Stimulated activated CD8-positive, alpha-beta memory T cell treated with anti-CD3 and anti-CD28 coated beads, Interleukin-15, amount 100 ng/mL, for 1 hour (primary cell): Measurements from ENCODE around the gene MLLT6.

Experiments used
- DNase-seq: peaks from one replicate; pipeline ENCODE4 v3.0.0-alpha.2; 2020; ENCODE audit warnings: low read depth

MLLT6 gene

DNA sequence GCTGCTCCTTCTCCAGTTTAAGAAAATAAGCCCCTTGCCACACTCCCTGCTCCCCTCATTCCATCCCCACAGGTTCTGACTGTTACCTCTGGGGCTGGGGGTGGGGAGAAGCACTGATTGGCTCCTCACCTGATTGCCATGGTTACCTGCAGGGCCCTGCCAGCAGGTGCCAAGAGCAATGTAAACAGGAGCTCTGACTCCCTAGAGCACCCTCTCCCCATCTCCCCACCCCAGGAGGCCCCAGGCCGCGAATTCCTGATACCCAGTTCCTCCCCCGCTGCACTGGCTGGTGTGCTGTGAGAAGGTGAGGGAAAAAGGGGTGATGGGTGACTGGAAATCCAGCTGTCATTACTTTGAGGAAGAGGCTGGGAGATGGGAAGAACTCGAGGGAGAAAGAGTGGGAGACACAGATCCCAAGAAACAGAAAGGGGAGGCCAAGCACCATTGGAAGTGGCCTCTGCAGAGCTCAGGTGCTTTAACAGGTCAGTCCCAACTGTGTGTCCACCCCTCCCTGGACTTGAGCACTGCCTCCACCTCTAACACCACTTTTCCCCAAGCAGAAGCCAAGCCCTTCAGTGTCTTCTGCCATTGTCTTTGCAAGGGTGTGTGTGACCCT lies 38.6 kb downstream of the MLLT6 start:
- DNase-seq: no peak

GRCh38 chr17:38745545-38745944 lies 40.5 kb downstream of the MLLT6 start:
- no peak for DNase-seq

DNA sequence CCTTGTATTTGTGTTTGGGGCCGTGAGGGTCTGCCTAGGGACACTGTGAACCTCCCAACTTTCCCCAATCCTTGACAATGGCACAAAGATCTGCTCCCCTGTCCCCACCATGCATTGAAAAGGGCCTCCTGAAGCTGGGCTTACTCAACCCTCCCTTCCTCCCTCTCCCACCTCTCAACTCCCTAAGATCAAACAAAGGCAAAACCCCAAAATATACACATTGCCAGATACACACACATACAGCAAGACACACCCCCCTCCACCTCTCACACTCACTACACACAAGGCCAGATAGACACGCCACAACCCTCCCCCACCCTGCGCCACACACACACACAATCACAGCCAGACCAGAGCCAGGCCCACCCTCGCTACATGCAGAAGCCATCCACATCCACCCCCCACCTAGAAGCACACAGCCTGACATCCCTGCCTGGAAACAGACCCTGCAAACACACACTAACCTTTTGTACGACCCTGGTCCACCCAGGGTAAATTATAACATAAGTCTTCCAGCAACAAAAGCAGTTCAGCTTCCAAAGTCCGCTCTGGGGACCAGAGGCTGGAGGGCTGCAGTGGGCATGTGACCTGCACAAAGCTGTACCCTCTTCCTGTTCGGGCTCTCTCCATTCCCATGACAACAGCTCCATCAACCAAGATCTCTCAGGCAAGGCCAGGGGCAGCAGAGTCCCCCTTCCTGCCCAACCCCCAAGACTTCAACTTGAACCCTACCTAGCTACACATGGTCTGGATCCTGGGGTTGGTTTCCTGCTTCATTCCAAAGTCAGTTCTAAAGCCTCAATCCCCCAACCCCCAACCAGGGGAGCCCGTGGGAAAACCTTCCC lies 41.2 kb downstream of the MLLT6 start:
- no peak for DNase-seq

GRCh38 chr17:38746849-38747462 lies 41.9 kb downstream of the MLLT6 start:
- DNase-seq: no peak

GRCh38 chr17:38747463-38748148 lies 42.5 kb downstream of the MLLT6 start:
- no peak for DNase-seq

DNA sequence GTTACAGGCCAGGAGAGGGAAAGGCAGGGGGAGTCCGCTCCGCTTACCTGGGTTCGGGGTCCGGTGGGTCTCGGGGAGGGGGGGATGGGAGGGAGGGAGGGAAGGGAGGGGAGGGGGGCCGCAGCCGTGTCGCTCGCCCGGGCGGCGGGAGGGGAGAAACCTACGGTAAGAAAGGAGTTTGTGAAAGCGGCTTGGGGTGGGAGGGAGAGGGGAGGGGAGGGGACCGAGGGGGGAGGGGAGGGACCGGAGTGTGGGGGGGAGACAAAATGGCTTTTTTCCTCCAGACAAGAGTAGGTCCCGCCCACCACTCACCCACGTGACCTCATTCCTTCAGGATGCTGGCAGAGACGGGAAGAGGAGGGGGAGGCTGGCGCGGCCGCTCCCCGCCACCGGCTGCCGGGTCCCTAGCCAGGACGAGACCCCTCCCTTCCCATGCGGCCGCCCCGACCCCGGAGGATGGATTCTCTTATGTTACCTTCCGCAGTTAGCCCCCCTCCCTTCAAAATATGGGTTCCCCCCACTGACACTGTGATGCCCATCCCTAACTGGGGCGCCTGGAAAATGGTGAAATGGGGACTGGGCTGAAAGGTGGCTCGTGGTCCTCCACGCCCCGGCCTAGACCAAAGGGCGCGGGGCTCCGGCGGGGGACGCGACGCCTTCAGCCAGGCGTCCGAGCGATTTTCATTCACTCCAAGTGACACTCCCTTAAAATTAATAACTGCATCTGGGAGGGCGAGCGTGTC lies 43.2 kb downstream of the MLLT6 start, which contains the start of gene PCGF2:
Gene PCGF2, minus strand, starts transcription at position 188 of the 743 bp plus-strand sequence. CDS start 7,934 bp downstream, outside the sequence.
- DNase-seq: no peak

DNA sequence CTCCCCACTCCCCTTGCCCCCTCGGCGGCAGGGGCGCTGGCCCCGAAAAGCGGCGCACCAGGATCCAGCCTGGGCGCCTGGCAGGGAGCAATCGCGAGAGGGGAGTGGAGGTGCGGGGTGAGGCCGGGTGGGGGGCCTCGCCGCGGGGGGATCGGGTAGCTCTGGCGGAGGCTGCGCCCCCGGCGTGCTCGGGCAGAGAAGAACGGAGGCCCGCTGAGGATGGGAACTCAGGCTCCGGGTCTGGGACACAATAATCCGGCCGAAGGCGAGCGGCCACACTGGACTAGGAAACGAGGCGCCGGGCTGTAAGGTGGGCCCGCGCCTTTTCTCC lies 43.8 kb downstream of the MLLT6 start:
- no peak for DNase-seq

- no peak for DNase-seq
Measured at GRCh38 chr17:38749223-38750043, 44.4 kb downstream of the MLLT6 start.

GRCh38 chr17:38750044-38750311 lies 44.9 kb downstream of the MLLT6 start:
- DNase-seq: no peak

GRCh38 chr17:38750312-38751121 lies 45.4 kb downstream of the MLLT6 start:
- no peak for DNase-seq

DNA sequence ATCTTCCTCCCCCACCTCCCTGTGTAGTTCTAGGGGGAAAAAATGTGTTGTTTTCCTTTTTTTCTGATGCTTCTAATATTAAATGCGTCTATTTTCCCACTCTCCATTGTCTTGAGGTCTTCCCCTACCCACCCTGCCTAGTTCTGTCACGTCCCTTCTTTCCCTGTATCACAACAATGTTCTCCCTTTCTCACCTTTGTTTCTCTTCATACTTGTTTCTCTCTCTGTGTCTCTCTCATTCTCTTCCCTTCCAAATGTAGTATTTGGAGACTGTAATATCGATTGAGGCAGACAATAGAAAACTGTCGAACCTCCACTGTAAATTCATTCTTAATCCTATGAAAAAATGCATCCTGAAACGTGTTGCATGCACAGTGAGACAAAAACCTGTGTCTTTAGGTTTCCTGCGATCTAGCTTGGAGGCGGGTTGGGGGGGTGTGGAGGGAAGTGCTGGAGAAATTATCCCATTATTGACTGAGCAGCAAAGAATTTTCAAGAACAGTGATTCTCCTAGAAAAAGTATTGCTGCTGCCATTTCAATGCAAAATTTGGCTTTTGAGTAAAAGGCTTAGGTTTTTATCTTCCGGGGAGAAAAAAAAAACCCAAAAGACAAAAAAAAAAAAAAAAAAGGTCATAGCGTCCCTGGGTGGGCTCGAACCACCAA lies 46.2 kb downstream of the MLLT6 start:
- DNase-seq: no peak

DNA sequence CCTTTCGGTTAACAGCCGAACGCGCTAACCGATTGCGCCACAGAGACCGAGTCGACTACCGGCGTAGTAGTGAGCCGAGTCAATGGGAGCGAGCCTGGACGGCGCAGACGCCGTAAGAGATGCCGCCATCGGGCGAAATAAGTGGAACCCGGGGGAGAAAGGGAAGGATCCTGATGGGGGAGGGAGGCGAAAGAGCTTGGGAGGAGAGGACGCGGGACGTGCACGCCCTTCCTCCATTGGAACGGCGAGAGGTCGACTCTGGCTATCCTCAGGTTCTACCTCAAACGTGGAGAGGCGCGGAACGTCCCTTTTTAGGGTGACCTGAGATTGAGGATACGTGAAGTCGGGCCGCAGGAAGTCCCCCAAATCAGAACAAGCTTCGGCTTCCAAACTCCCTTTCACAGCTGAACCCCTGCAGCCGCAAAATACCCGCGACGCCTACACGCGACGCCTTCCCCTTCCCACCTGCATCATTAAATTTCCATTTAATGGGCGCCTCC lies 46.8 kb downstream of the MLLT6 start:
- DNase-seq: peak; percentile 68

GRCh38 chr17:38752308-38753070 lies 47.4 kb downstream of the MLLT6 start, which contains the start of gene PSMB3:
TSS of gene PSMB3 (plus strand) at chr17:38752741. CDS start at chr17:38752827, 86 bp downstream.
- peak; percentile 93 for DNase-seq

DNA sequence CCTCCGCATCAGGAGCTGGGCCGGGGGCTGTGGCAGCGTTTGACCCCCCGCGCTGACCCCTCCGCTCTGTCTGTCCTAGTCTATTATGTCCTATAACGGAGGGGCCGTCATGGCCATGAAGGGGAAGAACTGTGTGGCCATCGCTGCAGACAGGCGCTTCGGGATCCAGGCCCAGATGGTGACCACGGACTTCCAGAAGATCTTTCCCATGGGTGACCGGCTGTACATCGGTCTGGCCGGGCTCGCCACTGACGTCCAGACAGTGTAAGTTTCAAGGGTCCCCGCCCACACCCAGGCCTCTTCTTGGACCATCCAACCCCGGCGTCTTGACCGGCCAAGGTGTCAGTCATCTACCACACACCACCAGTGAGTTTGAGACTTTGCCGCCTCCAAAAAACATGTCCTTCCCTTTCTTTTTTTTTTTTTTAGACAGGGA lies 48.0 kb downstream of the MLLT6 start:
- no peak for DNase-seq

- no peak for DNase-seq
Measured at GRCh38 chr17:38761612-38762011, 56.5 kb downstream of the MLLT6 start.

- DNase-seq: no peak
Measured at GRCh38 chr17:38762231-38762630, 57.2 kb downstream of the MLLT6 start.

GRCh38 chr17:38766341-38766740 lies 61.3 kb downstream of the MLLT6 start:
- no peak for DNase-seq

DNA sequence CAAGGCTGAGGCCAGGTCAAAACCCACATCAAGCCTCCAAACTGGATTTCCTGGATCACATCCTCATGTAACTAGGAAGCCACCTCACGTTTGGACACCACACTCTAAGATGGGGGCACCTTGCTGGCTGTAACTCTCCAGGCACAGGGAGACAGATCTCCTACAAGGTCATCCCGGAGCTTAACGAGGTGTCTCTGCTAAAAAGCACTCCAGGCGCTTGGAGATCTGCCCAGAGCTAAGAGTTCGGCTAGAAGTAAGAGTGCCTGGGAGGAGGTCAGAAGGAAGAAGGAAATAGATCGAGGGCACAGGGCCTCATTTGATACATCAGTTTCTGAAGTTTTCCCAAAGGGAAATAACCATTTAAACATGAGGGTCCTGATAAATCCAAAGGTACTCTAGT lies 63.3 kb downstream of the MLLT6 start:
- DNase-seq: no peak

GRCh38 chr17:38773258-38773657 lies 68.2 kb downstream of the MLLT6 start:
- no peak for DNase-seq
